Skeletal muscle satellite cell (primary cell): ENCODE results near the gene TRPV5.

ENCODE experiments used
- H3K27me3 ChIP-seq: 2 replicates; pipeline ENCODE4 v1.7.0; 2013; ENCODE audit warnings: low read length; ENCODE audit not compliant: control insufficient read depth, insufficient read depth
- H3K36me3 ChIP-seq: 2 replicates; pipeline ENCODE4 v1.7.0; 2013; ENCODE audit warnings: mild to moderate bottlenecking, control low read depth, low read length; ENCODE audit not compliant: insufficient read depth
- H3K4me1 ChIP-seq: 2 replicates; pipeline ENCODE4 v1.7.0; 2013; ENCODE audit warnings: low read length; ENCODE audit not compliant: control insufficient read depth, insufficient read depth
- H3K4me2 ChIP-seq: 2 replicates; pipeline ENCODE4 v1.7.0; 2013; ENCODE audit warnings: mild to moderate bottlenecking, low read length
- H3K4me3 ChIP-seq: 2 replicates; pipeline ENCODE4 v1.7.0; 2013; ENCODE audit warnings: low read length
- H3K9ac ChIP-seq: 2 replicates; pipeline ENCODE4 v1.7.0; 2013; ENCODE audit warnings: mild to moderate bottlenecking, low read depth, low read length, moderate library complexity
- H3K9me3 ChIP-seq: replicated peaks from 2 replicates; pipeline ENCODE4 v1.7.0; 2013; ENCODE audit warnings: mild to moderate bottlenecking, control low read depth, low read length

The TRPV5 gene

GRCh38 chr7:142906643-142907042 lies 26.9 kb downstream of the TRPV5 start:
- Histone ChIP-seq H3K4me1 (no peaks in the 10 kb centered on the region), H3K4me2 (no peak overlapping the region), H3K9me3 (no peaks in the 10 kb centered on the region), H3K27me3 (peaks cover 30% of the 10 kb centered on the region), H3K36me3 (no peaks in the 10 kb centered on the region), H3K9ac (no peak overlapping the region), H3K4me3 (no peak overlapping the region)

DNA sequence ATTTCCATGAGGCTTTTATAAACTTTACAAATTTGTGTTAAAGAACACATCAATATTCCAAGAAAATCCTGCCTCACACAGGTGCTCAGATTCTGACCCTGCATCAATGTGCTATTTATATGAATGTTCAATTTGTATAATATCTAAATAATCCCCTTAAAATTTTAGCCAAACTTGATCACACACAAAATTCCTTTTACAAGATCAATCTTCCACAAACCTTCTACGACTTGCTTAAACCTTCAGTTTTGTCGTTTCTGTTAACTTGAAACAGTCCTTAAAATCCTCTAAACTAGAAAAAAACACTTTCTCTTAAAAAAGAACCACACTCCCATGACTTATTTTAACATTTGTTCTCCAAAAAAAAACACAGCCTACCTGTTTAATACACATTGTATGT lies 27.8 kb downstream of the TRPV5 start:
- H3K9me3 ChIP-seq, result no peaks in the 10 kb centered on the region
- peaks cover 28% of the 10 kb centered on the region for H3K27me3 ChIP-seq
- no peak overlapping the region for H3K9ac ChIP-seq
- H3K4me2 ChIP-seq, result no peak overlapping the region
- H3K4me3 ChIP-seq, result no peak overlapping the region
- no peaks in the 10 kb centered on the region for H3K4me1 ChIP-seq
- no peaks in the 10 kb centered on the region for H3K36me3 ChIP-seq

GRCh38 chr7:142904128-142904527 lies 29.4 kb downstream of the TRPV5 start:
- no peak overlapping the region for H3K4me2 ChIP-seq
- H3K9me3 ChIP-seq, result no peaks in the 10 kb centered on the region
- peaks cover 26% of the 10 kb centered on the region for H3K27me3 ChIP-seq
- H3K4me1 ChIP-seq, result no peaks in the 10 kb centered on the region
- H3K4me3 ChIP-seq, result no peak overlapping the region
- H3K9ac ChIP-seq, result no peak overlapping the region
- H3K36me3 ChIP-seq, result no peaks in the 10 kb centered on the region

DNA sequence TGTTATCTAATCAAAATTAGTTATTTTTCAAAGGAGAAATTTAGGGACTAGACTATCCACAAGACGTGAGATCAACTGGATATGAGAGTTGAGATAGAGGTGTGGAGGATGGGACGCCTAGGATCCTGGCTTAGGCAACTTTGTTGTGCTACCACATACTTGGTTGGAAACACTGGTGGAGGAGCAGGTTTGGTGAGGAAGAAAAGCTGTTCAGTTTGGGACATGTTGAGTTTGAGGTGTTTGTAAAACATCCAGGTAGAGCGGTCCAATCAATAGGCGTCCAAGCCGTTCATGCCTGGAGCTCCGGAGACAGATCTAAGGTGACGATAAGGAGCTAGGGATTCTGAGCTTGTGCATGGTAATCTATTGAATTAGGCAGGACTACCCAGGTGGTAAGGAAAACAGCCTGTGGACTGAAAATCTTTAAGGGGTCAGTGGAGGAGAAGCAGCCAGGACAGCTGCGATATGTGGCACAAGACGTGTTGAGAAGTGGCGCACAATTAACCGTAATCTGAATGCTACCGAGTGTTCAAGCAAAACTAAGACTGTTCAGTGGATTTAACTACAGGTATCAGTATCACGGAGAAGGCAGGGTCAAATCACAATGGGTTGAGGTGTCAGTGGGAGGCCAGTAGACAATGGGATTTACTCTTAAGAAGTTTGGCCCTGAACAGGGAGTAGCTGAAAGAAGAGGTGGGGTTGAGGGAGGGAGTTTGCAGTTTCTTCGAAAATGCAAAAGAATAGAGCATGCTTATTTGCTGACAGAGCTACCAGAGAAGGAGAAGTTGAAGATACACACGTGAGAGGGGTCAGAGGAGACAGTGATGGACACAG lies 31.9 kb downstream of the TRPV5 start:
- no peak overlapping the region for H3K4me3 ChIP-seq
- no peak overlapping the region for H3K4me2 ChIP-seq
- no peaks in the 10 kb centered on the region for H3K36me3 ChIP-seq
- no peak overlapping the region for H3K9ac ChIP-seq
- H3K27me3 ChIP-seq, result peaks cover 39% of the 10 kb centered on the region
- H3K9me3 ChIP-seq, result no peaks in the 10 kb centered on the region
- H3K4me1 ChIP-seq, result no peaks in the 10 kb centered on the region

GRCh38 chr7:142899661-142900060 lies 33.9 kb downstream of the TRPV5 start:
- H3K36me3 ChIP-seq, result no peaks in the 10 kb centered on the region
- H3K9me3 ChIP-seq, result no peaks in the 10 kb centered on the region
- no peak overlapping the region for H3K4me3 ChIP-seq
- H3K4me2 ChIP-seq, result no peak overlapping the region
- no peak overlapping the region for H3K9ac ChIP-seq
- peaks cover 54% of the 10 kb centered on the region for H3K27me3 ChIP-seq
- no peaks in the 10 kb centered on the region for H3K4me1 ChIP-seq

GRCh38 chr7:142898377-142899170 lies 35.0 kb downstream of the TRPV5 start:
- Histone ChIP-seq H3K9ac (no peak overlapping the region), H3K36me3 (no peaks in the 10 kb centered on the region), H3K4me3 (no peak overlapping the region), H3K4me1 (no peaks in the 10 kb centered on the region), H3K9me3 (no peaks in the 10 kb centered on the region), H3K4me2 (no peak overlapping the region), H3K27me3 (peaks cover 58% of the 10 kb centered on the region)

- Histone ChIP-seq H3K9ac (no peak overlapping the region), H3K4me2 (no peak overlapping the region), H3K27me3 (peaks cover 57% of the 10 kb centered on the region), H3K4me3 (no peak overlapping the region), H3K9me3 (no peaks in the 10 kb centered on the region), H3K36me3 (no peaks in the 10 kb centered on the region), H3K4me1 (no peaks in the 10 kb centered on the region)
These were observed 35.9 kb downstream of the TRPV5 start for GRCh38 chr7:142897691-142898090.

DNA sequence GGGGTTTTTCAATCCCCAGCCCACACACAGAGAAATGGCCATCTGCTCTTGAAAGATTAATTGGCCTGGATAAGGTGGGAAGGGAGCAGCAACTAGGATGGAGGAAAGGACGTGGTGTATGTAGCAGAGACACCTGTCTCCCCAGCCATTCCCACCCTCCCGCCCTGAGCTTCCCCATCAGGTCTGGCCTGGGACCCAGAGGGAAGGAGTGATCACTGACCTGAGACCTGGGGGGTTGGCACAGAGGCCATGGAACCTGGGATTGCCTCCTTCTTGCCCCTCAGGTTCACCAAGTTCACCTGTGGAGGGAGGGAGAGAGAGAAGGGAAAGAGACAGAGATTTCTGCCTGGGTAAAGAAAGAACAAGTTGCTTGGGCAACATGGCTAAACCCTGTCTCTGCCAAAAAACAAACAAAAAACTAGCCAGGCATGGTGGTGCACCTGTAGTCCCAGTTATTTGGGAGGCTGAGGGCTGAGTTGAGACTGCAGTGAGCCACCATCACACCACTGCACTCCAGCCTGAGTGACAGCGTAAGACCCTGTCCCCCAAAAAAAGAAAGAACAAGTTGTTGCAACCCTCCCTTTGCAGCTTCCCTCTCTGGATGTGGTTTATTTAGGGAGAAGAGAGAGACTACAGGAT lies 36.7 kb downstream of the TRPV5 start:
- Histone ChIP-seq H3K27me3 (peaks cover 57% of the 10 kb centered on the region), H3K9ac (no peak overlapping the region), H3K4me2 (no peak overlapping the region)

GRCh38 chr7:142896151-142896550 lies 37.4 kb downstream of the TRPV5 start:
- H3K9ac ChIP-seq, result no peak overlapping the region
- H3K4me1 ChIP-seq, result no peaks in the 10 kb centered on the region
- no peak overlapping the region for H3K4me3 ChIP-seq
- no peaks in the 10 kb centered on the region for H3K9me3 ChIP-seq
- no peak overlapping the region for H3K4me2 ChIP-seq
- H3K27me3 ChIP-seq, result peaks cover 54% of the 10 kb centered on the region
- no peaks in the 10 kb centered on the region for H3K36me3 ChIP-seq

More for the DNA sequence above, 36.7 kb downstream of the TRPV5 start:
- H3K36me3 ChIP-seq, result no peaks in the 10 kb centered on the region
- H3K9me3 ChIP-seq, result no peaks in the 10 kb centered on the region
- no peak overlapping the region for H3K4me3 ChIP-seq
- no peaks in the 10 kb centered on the region for H3K4me1 ChIP-seq

DNA sequence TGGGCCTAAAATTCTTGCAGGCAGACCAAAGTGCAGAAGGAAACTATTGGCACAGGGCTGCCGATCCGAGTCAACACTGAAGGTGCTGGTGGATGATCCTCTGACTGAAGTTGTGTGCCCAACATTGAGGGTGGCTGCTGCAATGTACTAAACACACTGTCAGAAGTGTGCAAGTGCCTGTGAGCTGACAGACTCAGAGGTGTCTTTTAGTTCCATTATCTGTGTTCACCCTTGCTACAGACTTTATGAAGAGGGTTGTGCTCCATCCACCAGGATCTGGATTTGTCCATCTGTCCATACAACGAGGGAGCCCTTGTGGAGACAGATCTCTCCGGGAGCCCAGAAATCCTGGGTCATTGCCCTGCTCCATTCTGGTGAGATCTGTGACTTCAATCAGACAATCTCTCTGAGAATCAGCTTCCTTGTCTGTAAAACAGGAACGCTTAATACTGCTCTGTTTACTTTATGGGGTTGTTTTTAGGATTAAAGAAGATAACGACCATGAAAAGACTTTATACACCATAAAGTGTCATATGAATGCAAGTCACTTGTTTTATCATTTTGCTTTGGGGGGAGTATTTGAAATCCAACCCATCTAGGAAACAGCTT lies 38.5 kb downstream of the TRPV5 start:
- Histone ChIP-seq H3K4me2 (no peak overlapping the region), H3K36me3 (no peaks in the 10 kb centered on the region), H3K27me3 (peaks cover 53% of the 10 kb centered on the region), H3K9me3 (no peaks in the 10 kb centered on the region), H3K4me3 (no peak overlapping the region), H3K4me1 (no peaks in the 10 kb centered on the region), H3K9ac (no peak overlapping the region)
